EH (cell line): Measurements from ENCODE around the gene ROBO2.

Experiments
- DNase-seq: peaks from one replicate; pipeline ENCODE4 v3.0.0-alpha.2; 2015; ENCODE audit warnings: low read depth

Gene ROBO2

DNA sequence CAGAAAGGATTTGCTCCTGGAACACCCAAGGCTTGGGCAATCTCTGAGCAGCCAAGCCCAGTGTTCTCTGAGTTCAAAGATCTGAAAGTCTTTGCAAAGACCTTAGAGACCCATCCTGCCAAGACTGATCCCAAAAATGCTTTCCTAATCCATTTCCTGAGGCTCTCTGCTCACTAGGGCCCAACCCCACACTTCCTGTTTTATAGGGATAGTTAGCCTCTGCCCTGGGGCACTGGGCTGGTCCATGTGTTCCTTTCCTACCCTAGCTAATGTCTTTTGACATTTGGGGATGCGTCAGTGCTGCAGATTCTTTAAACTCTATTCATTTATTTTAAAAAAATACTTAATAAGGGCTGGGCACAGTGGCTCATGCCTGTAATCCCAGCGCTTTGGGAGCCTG, 372.7 kb downstream of the ROBO2 start:
- peak; percentile 96 for DNase-seq

- peak; percentile 44 for DNase-seq
Measured at GRCh38 chr3:77414881-77415280, 375.0 kb downstream of the ROBO2 start.

GRCh38 chr3:77420336-77420735, 380.4 kb downstream of the ROBO2 start:
- DNase-seq, result no peak

- DNase-seq, result no peak
Measured at GRCh38 chr3:77421916-77422315, 382.0 kb downstream of the ROBO2 start.

- no peak for DNase-seq
Measured at GRCh38 chr3:77426531-77426930, 386.6 kb downstream of the ROBO2 start.

- no peak for DNase-seq
Measured at GRCh38 chr3:77427528-77427927, 387.6 kb downstream of the ROBO2 start.

GRCh38 chr3:77436908-77437307, 397.0 kb downstream of the ROBO2 start:
- DNase-seq, result no peak

DNA sequence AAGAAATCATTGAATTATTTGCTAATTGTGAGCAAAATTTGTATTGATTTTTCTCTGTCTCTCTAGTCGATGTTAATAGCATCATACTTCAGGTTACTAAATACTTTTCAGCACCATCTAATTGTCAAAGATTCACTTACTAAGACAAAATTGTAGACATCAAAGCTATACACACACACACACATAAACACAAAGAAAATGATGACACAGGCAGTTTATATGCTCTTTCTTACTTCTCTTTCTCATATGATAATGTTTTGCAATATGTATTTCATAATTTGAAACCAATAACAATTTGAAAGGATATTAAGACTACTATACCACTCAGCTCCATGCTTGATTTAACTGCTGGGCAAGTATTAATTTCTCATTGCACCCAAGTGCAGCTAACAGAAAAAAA, 406.2 kb downstream of the ROBO2 start:
- DNase-seq, result no peak

GRCh38 chr3:77446761-77447160, 406.9 kb downstream of the ROBO2 start:
- peak; percentile 39 for DNase-seq

GRCh38 chr3:77449459-77450350, 409.8 kb downstream of the ROBO2 start:
- no peak for DNase-seq

DNA sequence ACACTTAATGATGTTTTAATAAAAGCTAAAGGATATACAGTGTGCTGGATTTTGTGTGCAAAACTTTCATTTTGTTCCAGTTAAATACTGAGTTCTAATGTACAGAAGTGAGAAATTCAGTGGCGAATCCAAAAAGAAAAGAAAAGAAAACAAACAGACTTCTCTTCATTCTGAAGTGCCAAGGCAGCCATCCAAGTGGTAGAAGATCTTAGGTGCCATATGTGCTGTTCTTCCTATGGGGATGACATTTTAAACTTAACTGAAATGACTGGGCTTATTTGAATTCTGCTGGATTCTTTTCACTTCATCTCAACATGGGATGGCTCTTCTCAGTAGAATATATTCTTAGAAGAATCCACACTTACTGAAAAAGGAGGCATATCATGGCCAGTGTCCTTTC, 416.5 kb downstream of the ROBO2 start:
- no peak for DNase-seq

DNA sequence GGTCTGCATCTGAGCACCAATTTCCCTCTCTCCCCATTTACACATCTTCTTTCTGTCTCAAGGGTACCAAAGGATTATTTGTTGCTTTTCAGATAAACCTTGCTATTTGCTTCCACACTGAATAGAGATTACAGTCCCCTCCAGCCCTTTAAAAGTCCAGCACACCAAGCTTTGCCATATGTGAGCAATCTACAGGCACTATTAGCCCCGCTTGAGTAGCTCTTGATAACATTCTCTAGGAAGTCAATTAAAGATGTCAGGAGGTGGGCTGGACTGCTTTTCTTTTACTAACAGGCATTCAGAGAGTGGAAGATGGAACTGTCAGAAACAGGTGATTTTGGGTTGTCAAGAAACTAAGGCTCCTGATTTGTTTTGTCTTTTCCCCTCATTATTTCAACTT, 417.0 kb downstream of the ROBO2 start:
- no peak for DNase-seq

GRCh38 chr3:77459926-77460325, 420.0 kb downstream of the ROBO2 start:
- DNase-seq, result peak; percentile 30

GRCh38 chr3:77460326-77460725, 420.4 kb downstream of the ROBO2 start:
- DNase-seq, result peak; percentile 85

- DNase-seq, result no peak
Measured at GRCh38 chr3:77462951-77463350, 423.1 kb downstream of the ROBO2 start.

- peak; percentile 82 for DNase-seq
Measured at GRCh38 chr3:77464111-77464688, 424.3 kb downstream of the ROBO2 start.

GRCh38 chr3:77466562-77467115, 426.7 kb downstream of the ROBO2 start:
- DNase-seq, result no peak

DNA sequence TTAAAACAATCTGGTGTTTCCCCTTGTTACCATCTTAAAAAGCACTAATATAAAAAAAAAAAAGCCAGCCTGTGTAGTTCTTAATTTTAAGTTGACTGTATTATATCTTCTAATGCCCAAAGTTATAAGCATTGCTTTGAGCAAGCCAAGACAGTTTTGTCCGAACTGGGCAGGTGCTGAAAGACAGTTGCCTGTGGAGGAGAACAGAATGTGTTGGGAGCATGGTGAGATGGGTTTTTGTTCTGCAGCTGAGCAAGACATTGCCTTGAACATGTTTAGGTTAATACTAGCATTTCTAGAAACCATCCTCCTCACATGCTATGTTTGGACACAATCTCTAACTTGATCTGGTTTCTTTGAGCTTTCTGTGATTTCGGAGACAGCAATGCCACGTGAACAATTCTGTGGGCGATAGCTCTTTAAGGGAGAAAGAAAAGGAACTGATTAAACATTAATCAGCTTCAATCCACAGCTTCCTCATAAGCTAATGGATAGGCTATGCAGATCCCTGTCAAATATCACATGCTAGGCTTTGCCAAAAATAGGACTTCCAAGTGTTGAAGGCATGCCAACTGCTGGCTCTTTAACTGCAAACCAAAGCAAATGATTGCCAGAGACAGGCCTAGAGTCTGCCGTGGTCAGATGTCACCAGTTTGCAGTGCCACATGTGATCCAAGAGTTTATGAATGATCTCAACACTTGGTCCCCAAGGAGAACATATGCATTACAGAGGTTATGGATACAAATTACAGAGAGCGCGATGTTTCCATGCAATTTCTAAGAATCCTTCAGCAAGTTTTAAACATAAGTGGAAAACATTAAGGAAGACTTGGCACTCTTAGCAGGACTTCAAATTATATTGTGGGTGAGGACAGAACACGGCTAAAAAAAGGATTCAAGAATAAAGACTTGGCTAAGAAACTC, 428.1 kb downstream of the ROBO2 start:
- peak; percentile 31 for DNase-seq

DNA sequence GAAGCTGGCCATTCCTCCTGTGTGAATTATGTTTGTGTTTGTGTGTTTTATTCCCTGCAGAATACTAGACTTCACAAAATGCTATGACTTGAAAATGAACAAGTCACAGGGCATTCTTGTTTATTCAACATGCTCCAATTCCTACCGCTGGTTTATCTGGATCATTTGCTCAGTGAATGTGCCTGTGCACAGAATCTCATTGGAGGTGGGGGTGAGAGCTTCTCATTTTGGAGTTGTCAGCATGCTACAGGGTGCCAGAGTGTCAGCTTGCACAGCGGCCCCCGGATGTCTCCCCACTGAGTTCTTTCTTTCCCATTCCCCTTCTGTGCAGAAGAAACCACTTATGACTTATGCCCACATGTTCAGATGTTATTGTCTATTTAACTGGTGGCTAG, 428.7 kb downstream of the ROBO2 start:
- DNase-seq, result no peak

- no peak for DNase-seq
Measured at GRCh38 chr3:77475507-77475906, 435.6 kb downstream of the ROBO2 start.

- DNase-seq, result no peak
Measured at GRCh38 chr3:77479021-77479420, 439.1 kb downstream of the ROBO2 start.

- no peak for DNase-seq
Measured at GRCh38 chr3:77489216-77489615, 449.3 kb downstream of the ROBO2 start.
